Measurements from ENCODE around the gene NUP93. TPM values are rescaled to one million over a fixed set of nuclear protein-coding genes. Genes with fewer than 3 reads are reported as not detected.

The NUP93 gene
- total and polyA plus RNA-seq, 2 donors from 2014 or later, result 34.8 to 48.8 TPM

DNA sequence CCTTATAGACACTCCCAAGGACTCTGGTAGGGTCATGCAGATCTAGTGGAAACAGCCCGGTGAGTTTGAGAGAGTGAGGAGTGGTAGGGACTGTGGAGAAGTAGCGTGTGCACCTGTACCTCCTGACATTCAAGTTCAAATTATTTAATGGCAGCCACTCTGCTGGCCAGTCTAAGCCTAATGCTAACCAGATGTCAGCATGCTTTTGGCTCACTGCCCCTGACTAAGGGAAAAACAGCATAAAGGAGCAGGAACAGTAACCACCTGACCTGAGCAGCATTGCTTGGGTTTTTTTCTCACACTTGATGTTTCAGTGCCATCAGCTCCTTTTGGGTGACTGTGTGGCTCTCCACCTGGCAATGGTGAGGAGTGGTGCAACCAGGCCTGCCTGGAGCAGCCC, 111.3 kb downstream of the NUP93 start:
- Histone ChIP-seq H3K9ac (ENCODE audit: low read length in 3 of 3) (no peak overlapping the region), H3K4me1 (ENCODE audit: control insufficient read depth in 2 of 3, insufficient read depth in 2 of 3, low read depth in 1 of 3, low read length in 3 of 3) (peaks cover 0 to 12% (median 5%) of the 10 kb centered on the region in 3 donors), H3K4me3 (ENCODE audit: low read length in 3 of 3) (no peak overlapping the region), H3K36me3 (ENCODE audit: control insufficient read depth in 2 of 3, insufficient read depth in 3 of 3, low read length in 3 of 3) (peaks cover 0 to 4% (median 3%) of the 10 kb centered on the region in 3 donors), H3K27ac (ENCODE audit: low read depth in 2 of 2, low read length in 2 of 2) (no peak overlapping the region), H3K9me3 (ENCODE audit: control insufficient read depth in 2 of 3, insufficient read depth in 1 of 3, low read length in 3 of 3) (no peaks in the 10 kb centered on the region), H3K27me3 (ENCODE audit: control insufficient read depth, insufficient read depth, low read length) (no peaks in the 10 kb centered on the region)
- DNase-seq, result no peak
- intact Hi-C loops (cut with DNase I), result no loop called here
- TF ChIP-seq, protein P1, sequence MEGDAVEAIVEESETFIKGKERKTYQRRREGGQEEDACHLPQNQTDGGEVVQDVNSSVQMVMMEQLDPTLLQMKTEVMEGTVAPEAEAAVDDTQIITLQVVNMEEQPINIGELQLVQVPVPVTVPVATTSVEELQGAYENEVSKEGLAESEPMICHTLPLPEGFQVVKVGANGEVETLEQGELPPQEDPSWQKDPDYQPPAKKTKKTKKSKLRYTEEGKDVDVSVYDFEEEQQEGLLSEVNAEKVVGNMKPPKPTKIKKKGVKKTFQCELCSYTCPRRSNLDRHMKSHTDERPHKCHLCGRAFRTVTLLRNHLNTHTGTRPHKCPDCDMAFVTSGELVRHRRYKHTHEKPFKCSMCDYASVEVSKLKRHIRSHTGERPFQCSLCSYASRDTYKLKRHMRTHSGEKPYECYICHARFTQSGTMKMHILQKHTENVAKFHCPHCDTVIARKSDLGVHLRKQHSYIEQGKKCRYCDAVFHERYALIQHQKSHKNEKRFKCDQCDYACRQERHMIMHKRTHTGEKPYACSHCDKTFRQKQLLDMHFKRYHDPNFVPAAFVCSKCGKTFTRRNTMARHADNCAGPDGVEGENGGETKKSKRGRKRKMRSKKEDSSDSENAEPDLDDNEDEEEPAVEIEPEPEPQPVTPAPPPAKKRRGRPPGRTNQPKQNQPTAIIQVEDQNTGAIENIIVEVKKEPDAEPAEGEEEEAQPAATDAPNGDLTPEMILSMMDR (IDR thresholded peaks at IDR 0.05; ENCODE audit: borderline replicate concordance, extremely low read depth, insufficient read depth), result no peak
- no peak for FAIRE-seq

DNA sequence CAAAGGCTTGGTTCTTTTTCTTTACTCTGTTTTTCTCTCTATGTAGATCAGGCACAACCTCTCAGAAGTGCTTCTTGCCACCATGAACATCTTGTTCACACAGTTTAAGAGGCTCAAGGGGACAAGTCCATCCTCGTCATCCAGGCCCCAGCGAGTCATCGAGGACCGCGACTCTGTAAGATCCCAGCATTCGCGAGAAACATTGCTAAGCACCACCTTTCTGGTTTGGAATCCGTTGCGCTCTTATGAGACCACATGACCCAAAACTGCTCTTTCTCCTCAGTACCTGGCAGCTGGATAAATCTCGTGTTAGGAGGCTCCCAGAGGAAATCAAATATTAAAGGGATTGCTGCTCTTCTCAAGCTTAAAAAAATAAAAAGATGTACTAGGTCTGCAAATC, 111.7 kb downstream of the NUP93 start:
- no peak for FAIRE-seq

DNA sequence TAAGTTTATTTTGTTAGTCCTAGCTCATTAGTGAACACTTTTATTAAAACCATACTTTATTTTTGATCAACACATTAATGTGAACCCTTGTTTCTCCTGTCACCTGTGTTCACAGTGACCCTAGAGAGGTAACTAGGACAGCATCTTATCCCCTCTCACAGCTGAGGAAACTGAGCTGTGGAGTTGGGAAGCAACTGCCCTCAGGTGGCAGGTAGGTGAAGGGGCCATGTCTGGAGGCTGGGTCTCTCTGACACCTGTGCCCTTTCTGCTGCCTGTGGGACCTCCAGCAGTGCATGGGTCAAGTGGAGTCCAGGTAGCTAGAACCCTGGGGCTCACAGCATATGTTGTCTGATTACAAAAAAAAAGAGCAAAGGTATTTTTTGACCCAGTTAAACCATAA, 112.2 kb downstream of the NUP93 start:
- TF ChIP-seq, protein P1 (IDR thresholded peaks at IDR 0.05; ENCODE audit: borderline replicate concordance, extremely low read depth, insufficient read depth), result no peak
- Histone ChIP-seq H3K9me3 (ENCODE audit: control insufficient read depth in 2 of 3, insufficient read depth in 1 of 3, low read length in 3 of 3) (no peaks in the 10 kb centered on the region), H3K4me1 (ENCODE audit: control insufficient read depth in 2 of 3, insufficient read depth in 2 of 3, low read depth in 1 of 3, low read length in 3 of 3) (peaks cover 0 to 13% (median 9%) of the 10 kb centered on the region in 3 donors), H3K27ac (ENCODE audit: low read depth in 2 of 2, low read length in 2 of 2) (no peak overlapping the region), H3K4me3 (ENCODE audit: low read length in 3 of 3) (no peak overlapping the region), H3K9ac (ENCODE audit: low read length in 3 of 3) (no peak overlapping the region), H3K27me3 (ENCODE audit: control insufficient read depth, insufficient read depth, low read length) (no peaks in the 10 kb centered on the region), H3K36me3 (ENCODE audit: control insufficient read depth in 2 of 3, insufficient read depth in 3 of 3, low read length in 3 of 3) (peaks cover 0 to 4% (median 3%) of the 10 kb centered on the region in 3 donors)
- DNase-seq (no peak), FAIRE-seq (no peak)
- intact Hi-C loops (cut with DNase I), result no loop called here

More for the DNA sequence above, 111.7 kb downstream of the NUP93 start:
- no peak overlapping the region for H3K9ac ChIP-seq (ENCODE audit: low read length in 3 of 3)
- H3K27me3 ChIP-seq (ENCODE audit: control insufficient read depth, insufficient read depth, low read length), result no peaks in the 10 kb centered on the region
- peaks cover 0 to 4% (median 3%) of the 10 kb centered on the region in 3 donors for H3K36me3 ChIP-seq (ENCODE audit: control insufficient read depth in 2 of 3, insufficient read depth in 3 of 3, low read length in 3 of 3)
- intact Hi-C loops (cut with DNase I), result no loop called here
- no peak overlapping the region for H3K27ac ChIP-seq (ENCODE audit: low read depth in 2 of 2, low read length in 2 of 2)
- TF ChIP-seq, protein P1 (IDR thresholded peaks at IDR 0.05; ENCODE audit: borderline replicate concordance, extremely low read depth, insufficient read depth), result no peak
- no peak overlapping the region for H3K4me3 ChIP-seq (ENCODE audit: low read length in 3 of 3)
- DNase-seq, result no peak
- no peaks in the 10 kb centered on the region for H3K9me3 ChIP-seq (ENCODE audit: control insufficient read depth in 2 of 3, insufficient read depth in 1 of 3, low read length in 3 of 3)
- H3K4me1 ChIP-seq (ENCODE audit: control insufficient read depth in 2 of 3, insufficient read depth in 2 of 3, low read depth in 1 of 3, low read length in 3 of 3), result peaks cover 0 to 9% (median 5%) of the 10 kb centered on the region in 3 donors

DNA sequence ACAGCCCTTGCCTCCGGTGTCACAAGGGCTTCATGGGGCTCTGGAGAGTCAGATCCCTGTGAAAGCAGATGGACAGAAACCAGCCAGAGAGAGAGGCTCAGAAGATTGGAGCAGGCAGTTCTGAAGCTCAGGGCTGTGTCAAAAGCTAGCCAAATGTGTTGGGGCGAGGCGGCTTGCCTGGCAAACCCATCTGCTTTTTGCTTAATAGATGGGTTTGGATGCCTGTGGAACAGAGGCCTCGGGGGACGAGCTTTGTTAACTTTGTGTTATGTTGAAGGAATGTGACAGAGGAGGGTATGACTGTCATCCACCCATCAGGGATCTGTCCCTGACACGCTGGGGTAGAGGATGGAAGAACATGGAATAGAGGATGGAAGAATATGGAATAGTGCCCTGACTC, 114.1 kb downstream of the NUP93 start:
- Histone ChIP-seq H3K36me3 (ENCODE audit: control insufficient read depth in 2 of 3, insufficient read depth in 3 of 3, low read length in 3 of 3) (peaks cover 0 to 3% (median 2%) of the 10 kb centered on the region in 3 donors), H3K27ac (ENCODE audit: low read depth in 2 of 2, low read length in 2 of 2) (no peak overlapping the region), H3K9me3 (ENCODE audit: control insufficient read depth in 2 of 3, insufficient read depth in 1 of 3, low read length in 3 of 3) (no peaks in the 10 kb centered on the region), H3K4me3 (ENCODE audit: low read length in 3 of 3) (no peak overlapping the region), H3K4me1 (ENCODE audit: control insufficient read depth in 2 of 3, insufficient read depth in 2 of 3, low read depth in 1 of 3, low read length in 3 of 3) (peaks cover 7 to 32% (median 27%) of the 10 kb centered on the region in 3 donors), H3K9ac (ENCODE audit: low read length in 3 of 3) (no peak overlapping the region), H3K27me3 (ENCODE audit: control insufficient read depth, insufficient read depth, low read length) (no peaks in the 10 kb centered on the region)
- intact Hi-C loops (cut with DNase I), result no loop called here
- TF ChIP-seq, protein P1 (IDR thresholded peaks at IDR 0.05; ENCODE audit: borderline replicate concordance, extremely low read depth, insufficient read depth), result no peak
- no peak for FAIRE-seq
- no peak for DNase-seq
